GM12878 (cell line): ENCODE measurements around the gene MAP7. TPM values are rescaled to one million over a fixed set of nuclear protein-coding genes. Genes with fewer than 3 reads are reported as not detected.

Source experiments
- HCFC1 ChIP-seq: fragments of 150-350 bp; IDR thresholded peaks from 2 replicates; pipeline ENCODE4 v1.6.1; 2014; ENCODE audit warnings: low read length
- IRF4 ChIP-seq: IDR thresholded peaks from 2 replicates; pipeline ENCODE4 v1.6.1; 2011; ENCODE audit warnings: low read depth, low read length
- RCOR1 ChIP-seq: conservative IDR thresholded peaks from 2 replicates; pipeline ENCODE4 v1.6.1; 2012; ENCODE audit warnings: low read depth, low read length, improper control_type of control experiment
- SREBF2 ChIP-seq: IDR thresholded peaks from 2 replicates; pipeline ENCODE4 v1.6.1; 2012; ENCODE audit warnings: mild to moderate bottlenecking, low read length
- polyA plus RNA-seq, 11 experiments: library from polyadenylated mRNA; depleted of rRNA in 4 of 11; unstranded in 6 of 11; stranded (reverse) in 5 of 11; fragments of >200 nt; fragmentation: Nextera tagmentation in 4 of 11; fragmentation: Illumina TruSeq in 1 of 11; extraction: Ambion mirVana in 4 of 11; extraction: Trizol in 1 of 11; gene quantifications; 1 replicate in 1 of 11; 2 replicates in 10 of 11; pipeline versions ENCODE4 v1.2.1 to v1.2.3, GENCODE V29; 2011 to 2016; ENCODE audit warnings: inconsistent platforms in 2 of 11, missing spikeins in 2 of 11, low read depth in 1 of 11
- total RNA-seq, 4 experiments: library from RNA; depleted of rRNA in 3 of 4; stranded (reverse); fragments of >200 nt in 3 of 4; fragmentation: Illumina TruSeq in 1 of 4; extraction: Trizol in 1 of 4; gene quantifications; 2 replicates each; pipeline versions ENCODE4 v1.2.1 to v1.2.3, GENCODE V29; 2013 to 2021
- TF ChIP-seq, protein P1 (sequence below): fragments of 450-650 bp; formaldehyde crosslinking; IDR thresholded peaks from 2 replicates; pipeline ENCODE4 v1.5.0; 2022; ENCODE audit warnings: mild to moderate bottlenecking, missing genetic modification characterization
- TF ChIP-seq, protein P2 (sequence below): fragments of 450-650 bp; IDR thresholded peaks from 2 replicates; pipeline ENCODE4 v1.6.1; 2017; ENCODE audit warnings: low read depth, mild to moderate bottlenecking, moderate library complexity

MAP7 gene
- total and polyA plus RNA-seq, 10 of the 15 experiments (the other 5 are each of a cell fraction or from before 2014, with no cell fraction given) = 0.04 to 0.17 (median 0.08) TPM; not detected in 2

GRCh38 chr6:136593748-136594490 is 43.7 kb upstream of the MAP7 start (continued):
- 0 out of 2 replicates have a peak, but pooled peaks have one; percentile 53 for TF ChIP-seq IRF4
- no peak for TF ChIP-seq HCFC1
- no peak for TF ChIP-seq SREBF2
- TF ChIP-seq, protein P1, sequence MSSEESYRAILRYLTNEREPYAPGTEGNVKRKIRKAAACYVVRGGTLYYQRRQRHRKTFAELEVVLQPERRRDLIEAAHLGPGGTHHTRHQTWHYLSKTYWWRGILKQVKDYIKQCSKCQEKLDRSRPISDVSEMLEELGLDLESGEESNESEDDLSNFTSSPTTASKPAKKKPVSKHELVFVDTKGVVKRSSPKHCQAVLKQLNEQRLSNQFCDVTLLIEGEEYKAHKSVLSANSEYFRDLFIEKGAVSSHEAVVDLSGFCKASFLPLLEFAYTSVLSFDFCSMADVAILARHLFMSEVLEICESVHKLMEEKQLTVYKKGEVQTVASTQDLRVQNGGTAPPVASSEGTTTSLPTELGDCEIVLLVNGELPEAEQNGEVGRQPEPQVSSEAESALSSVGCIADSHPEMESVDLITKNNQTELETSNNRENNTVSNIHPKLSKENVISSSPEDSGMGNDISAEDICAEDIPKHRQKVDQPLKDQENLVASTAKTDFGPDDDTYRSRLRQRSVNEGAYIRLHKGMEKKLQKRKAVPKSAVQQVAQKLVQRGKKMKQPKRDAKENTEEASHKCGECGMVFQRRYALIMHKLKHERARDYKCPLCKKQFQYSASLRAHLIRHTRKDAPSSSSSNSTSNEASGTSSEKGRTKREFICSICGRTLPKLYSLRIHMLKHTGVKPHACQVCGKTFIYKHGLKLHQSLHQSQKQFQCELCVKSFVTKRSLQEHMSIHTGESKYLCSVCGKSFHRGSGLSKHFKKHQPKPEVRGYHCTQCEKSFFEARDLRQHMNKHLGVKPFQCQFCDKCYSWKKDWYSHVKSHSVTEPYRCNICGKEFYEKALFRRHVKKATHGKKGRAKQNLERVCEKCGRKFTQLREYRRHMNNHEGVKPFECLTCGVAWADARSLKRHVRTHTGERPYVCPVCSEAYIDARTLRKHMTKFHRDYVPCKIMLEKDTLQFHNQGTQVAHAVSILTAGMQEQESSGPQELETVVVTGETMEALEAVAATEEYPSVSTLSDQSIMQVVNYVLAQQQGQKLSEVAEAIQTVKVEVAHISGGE (CRISPR knock-in tag) = no peak
- no peak for TF ChIP-seq RCOR1
- TF ChIP-seq, protein P2, sequence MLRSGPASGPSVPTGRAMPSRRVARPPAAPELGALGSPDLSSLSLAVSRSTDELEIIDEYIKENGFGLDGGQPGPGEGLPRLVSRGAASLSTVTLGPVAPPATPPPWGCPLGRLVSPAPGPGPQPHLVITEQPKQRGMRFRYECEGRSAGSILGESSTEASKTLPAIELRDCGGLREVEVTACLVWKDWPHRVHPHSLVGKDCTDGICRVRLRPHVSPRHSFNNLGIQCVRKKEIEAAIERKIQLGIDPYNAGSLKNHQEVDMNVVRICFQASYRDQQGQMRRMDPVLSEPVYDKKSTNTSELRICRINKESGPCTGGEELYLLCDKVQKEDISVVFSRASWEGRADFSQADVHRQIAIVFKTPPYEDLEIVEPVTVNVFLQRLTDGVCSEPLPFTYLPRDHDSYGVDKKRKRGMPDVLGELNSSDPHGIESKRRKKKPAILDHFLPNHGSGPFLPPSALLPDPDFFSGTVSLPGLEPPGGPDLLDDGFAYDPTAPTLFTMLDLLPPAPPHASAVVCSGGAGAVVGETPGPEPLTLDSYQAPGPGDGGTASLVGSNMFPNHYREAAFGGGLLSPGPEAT = peak; percentile 89
- TF ChIP-seq, all 136 proteins: peak for 45
